Ishikawa (cell line): ENCODE data around the gene C4B.

ENCODE experiments used
- CEBPB ChIP-seq: IDR thresholded peaks from 2 replicates; pipeline ENCODE4 v1.6.1; 2012
- CREB1 ChIP-seq: IDR thresholded peaks from 2 replicates; pipeline ENCODE4 v1.6.1; 2012; ENCODE audit warnings: low read depth
- EGR1 ChIP-seq: IDR thresholded peaks from 2 replicates; pipeline ENCODE4 v1.6.1; 2012
- EP300 ChIP-seq: IDR thresholded peaks from 2 replicates; pipeline ENCODE4 v1.6.1; 2012; ENCODE audit warnings: borderline replicate concordance
- FOXM1 ChIP-seq: IDR thresholded peaks from 2 replicates; pipeline ENCODE4 v1.6.1; 2012; ENCODE audit warnings: low read depth, borderline replicate concordance
- MAX ChIP-seq: IDR thresholded peaks from 2 replicates; pipeline ENCODE4 v1.6.1; 2012
- NFIC ChIP-seq: IDR thresholded peaks from 2 replicates; pipeline ENCODE4 v1.6.1; 2012
- RAD21 ChIP-seq: IDR thresholded peaks from 2 replicates; pipeline ENCODE4 v1.6.1; 2012; ENCODE audit warnings: low read depth
- TAF1 ChIP-seq: IDR thresholded peaks from 2 replicates; pipeline ENCODE4 v1.6.1; 2012; ENCODE audit warnings: low read depth, mild to moderate bottlenecking
- TCF12 ChIP-seq: IDR thresholded peaks from 2 replicates; pipeline ENCODE4 v1.6.1; 2012; ENCODE audit warnings: low read depth
- TEAD4 ChIP-seq: IDR thresholded peaks from 2 replicates; pipeline ENCODE4 v1.6.1; 2012
- YY1 ChIP-seq: IDR thresholded peaks from 2 replicates; pipeline ENCODE4 v1.6.1; 2012; ENCODE audit warnings: low read depth
- ZBTB7A ChIP-seq: IDR thresholded peaks from 2 replicates; pipeline ENCODE4 v1.6.1; 2012; ENCODE audit warnings: low read depth
- TF ChIP-seq, protein P1 (sequence below): IDR thresholded peaks from 2 replicates; pipeline ENCODE4 v1.6.1; 2012; ENCODE audit warnings: low read depth, mild to moderate bottlenecking
- TF ChIP-seq, protein P2 (sequence below): IDR thresholded peaks from 2 replicates; pipeline ENCODE4 v1.6.1; 2012

C4B gene

GRCh38 chr6:32075781-32076180 lies 61.2 kb downstream of the C4B start:
- TF ChIP-seq, protein P1, sequence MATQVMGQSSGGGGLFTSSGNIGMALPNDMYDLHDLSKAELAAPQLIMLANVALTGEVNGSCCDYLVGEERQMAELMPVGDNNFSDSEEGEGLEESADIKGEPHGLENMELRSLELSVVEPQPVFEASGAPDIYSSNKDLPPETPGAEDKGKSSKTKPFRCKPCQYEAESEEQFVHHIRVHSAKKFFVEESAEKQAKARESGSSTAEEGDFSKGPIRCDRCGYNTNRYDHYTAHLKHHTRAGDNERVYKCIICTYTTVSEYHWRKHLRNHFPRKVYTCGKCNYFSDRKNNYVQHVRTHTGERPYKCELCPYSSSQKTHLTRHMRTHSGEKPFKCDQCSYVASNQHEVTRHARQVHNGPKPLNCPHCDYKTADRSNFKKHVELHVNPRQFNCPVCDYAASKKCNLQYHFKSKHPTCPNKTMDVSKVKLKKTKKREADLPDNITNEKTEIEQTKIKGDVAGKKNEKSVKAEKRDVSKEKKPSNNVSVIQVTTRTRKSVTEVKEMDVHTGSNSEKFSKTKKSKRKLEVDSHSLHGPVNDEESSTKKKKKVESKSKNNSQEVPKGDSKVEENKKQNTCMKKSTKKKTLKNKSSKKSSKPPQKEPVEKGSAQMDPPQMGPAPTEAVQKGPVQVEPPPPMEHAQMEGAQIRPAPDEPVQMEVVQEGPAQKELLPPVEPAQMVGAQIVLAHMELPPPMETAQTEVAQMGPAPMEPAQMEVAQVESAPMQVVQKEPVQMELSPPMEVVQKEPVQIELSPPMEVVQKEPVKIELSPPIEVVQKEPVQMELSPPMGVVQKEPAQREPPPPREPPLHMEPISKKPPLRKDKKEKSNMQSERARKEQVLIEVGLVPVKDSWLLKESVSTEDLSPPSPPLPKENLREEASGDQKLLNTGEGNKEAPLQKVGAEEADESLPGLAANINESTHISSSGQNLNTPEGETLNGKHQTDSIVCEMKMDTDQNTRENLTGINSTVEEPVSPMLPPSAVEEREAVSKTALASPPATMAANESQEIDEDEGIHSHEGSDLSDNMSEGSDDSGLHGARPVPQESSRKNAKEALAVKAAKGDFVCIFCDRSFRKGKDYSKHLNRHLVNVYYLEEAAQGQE: no peak
- TF ChIP-seq, protein P2, sequence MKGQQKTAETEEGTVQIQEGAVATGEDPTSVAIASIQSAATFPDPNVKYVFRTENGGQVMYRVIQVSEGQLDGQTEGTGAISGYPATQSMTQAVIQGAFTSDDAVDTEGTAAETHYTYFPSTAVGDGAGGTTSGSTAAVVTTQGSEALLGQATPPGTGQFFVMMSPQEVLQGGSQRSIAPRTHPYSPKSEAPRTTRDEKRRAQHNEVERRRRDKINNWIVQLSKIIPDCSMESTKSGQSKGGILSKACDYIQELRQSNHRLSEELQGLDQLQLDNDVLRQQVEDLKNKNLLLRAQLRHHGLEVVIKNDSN: no peak

DNA sequence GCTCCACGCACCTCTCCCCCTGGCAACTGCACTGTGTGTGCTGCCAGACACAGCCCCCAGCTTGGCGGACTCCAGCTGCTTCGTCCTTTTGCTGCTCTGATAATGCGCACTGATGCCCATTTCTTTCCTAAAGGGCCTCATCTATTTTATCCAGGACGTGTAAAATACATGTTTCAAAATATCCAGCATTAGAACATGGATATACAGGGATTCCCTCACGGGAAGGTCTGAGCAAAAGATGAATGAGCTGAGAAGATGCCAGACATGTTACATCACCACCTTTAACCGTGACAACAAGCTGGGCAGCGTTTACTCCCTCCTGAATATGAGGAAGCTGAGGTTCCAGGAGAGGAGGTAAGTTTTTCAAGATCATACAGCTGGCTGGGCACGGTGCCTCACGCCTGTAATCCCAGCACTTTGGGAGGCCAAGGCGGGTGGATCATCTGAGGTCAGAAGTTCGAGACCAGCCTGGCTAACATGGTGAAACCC lies 61.8 kb downstream of the C4B start:
- TF ChIP-seq ZBTB7A (no peak), TEAD4 (no peak), FOXM1 (no peak), MAX (no peak), YY1 (no peak), TAF1 (no peak), EGR1 (no peak), NFIC (no peak), CEBPB (no peak), RAD21 (no peak), CREB1 (no peak), TCF12 (no peak), EP300 (no peak)
- TF ChIP-seq, protein P1: no peak
- TF ChIP-seq, protein P2: no peak

GRCh38 chr6:32079566-32080290 lies 65.1 kb downstream of the C4B start:
- no peak for TF ChIP-seq EP300
- no peak for TF ChIP-seq EGR1
- TF ChIP-seq FOXM1: no peak
- no peak for TF ChIP-seq TCF12
- no peak for TF ChIP-seq ZBTB7A
- no peak for TF ChIP-seq YY1
- TF ChIP-seq, protein P2: no peak

DNA sequence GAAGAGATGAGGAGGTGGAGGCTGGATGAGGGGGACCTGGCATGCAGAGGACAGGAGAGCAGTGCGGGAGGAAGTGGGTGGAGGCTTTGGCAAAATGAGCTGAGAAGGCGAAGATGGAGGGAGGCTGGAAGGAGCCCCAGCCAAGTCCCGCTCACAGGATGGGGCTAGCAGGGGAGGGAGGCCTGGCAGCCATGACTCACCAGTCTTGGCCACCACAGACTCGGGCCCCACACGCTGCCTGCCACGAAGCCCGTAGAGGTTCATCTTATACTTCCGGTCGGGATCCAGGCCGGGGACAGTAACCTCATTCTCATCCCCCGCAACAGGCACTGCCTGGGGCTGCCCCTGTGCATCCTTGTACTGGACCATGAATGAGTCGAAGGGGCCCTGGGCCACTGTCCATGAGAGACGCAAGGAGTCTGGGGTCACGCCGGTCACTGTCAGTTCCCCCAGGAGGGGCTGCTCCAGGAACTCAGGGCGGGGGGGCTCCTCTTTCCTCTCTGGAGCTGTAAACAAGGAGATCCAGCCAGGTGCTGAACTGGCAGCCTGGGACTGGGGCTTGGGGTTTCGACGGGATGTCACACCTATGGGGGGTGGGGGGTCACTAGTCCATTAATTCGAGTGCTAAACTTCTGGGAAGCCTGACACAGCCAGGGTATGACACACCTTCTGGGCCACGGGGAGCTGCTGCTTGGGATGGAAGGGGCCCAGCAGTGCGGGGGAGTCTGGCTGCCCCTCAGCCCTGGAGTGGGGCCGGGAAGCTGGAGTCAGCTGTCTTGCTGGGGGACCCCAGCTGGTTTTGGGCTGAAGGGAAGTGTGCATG lies 66.8 kb downstream of the C4B start:
- no peak for TF ChIP-seq YY1
- TF ChIP-seq RAD21: no peak
- no peak for TF ChIP-seq EP300
- TF ChIP-seq TEAD4: no peak
- TF ChIP-seq MAX: no peak
- no peak for TF ChIP-seq TCF12
- TF ChIP-seq, protein P2: no peak
- TF ChIP-seq CREB1: no peak
- no peak for TF ChIP-seq CEBPB
- TF ChIP-seq EGR1: no peak
- TF ChIP-seq ZBTB7A: no peak
- TF ChIP-seq NFIC: no peak

DNA sequence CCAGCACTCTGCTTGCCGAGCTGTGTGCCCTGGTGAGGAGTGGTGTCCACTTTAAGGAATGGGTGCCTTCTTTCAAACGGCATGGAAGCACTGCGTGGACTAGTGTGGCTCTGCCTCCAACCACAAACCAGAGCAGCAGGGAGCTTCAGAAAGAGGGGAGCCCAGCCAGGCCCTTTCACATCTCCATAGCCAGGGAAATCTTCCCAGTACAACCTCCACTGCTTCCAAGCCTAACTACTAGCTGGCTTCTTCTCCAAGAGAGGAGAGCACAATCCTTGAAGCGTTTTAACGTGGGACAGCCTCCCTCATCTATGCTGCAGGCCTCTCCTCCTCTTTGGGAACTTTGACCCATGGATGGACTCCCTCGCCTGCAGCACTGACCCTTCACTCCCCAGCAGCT lies 67.9 kb downstream of the C4B start:
- no peak for TF ChIP-seq RAD21
- no peak for TF ChIP-seq EP300
- TF ChIP-seq NFIC: no peak
- TF ChIP-seq TCF12: no peak
- TF ChIP-seq YY1: no peak
- no peak for TF ChIP-seq TEAD4
- no peak for TF ChIP-seq CREB1
- TF ChIP-seq TAF1: no peak
- TF ChIP-seq CEBPB: no peak
- TF ChIP-seq FOXM1: no peak
- no peak for TF ChIP-seq EGR1
- TF ChIP-seq MAX: no peak
- TF ChIP-seq, protein P2: no peak
- TF ChIP-seq, protein P1: no peak
- no peak for TF ChIP-seq ZBTB7A
